IMR-90 (cell line): ENCODE measurements around the gene GNAI3.

Experiments
- CHD1 ChIP-seq: IDR thresholded peaks from 2 replicates; pipeline ENCODE4 v1.6.1; 2012; ENCODE audit warnings: low read depth, low read length, improper control_type of control experiment
- POLR2A ChIP-seq: IDR thresholded peaks from 2 replicates; pipeline ENCODE4 v1.6.1; 2012; ENCODE audit warnings: mild to moderate bottlenecking, low read depth, low read length
- RFX5 ChIP-seq: IDR thresholded peaks from 2 replicates; pipeline ENCODE4 v1.8.0; 2012; ENCODE audit warnings: low read depth, mild to moderate bottlenecking, low read length, moderate library complexity
- TF ChIP-seq, protein P1 (sequence below): conservative IDR thresholded peaks from 2 replicates; pipeline ENCODE4 v1.5.1; 2012; ENCODE audit warnings: mild to moderate bottlenecking, low read depth, low read length, improper control_type of control experiment

DNA sequence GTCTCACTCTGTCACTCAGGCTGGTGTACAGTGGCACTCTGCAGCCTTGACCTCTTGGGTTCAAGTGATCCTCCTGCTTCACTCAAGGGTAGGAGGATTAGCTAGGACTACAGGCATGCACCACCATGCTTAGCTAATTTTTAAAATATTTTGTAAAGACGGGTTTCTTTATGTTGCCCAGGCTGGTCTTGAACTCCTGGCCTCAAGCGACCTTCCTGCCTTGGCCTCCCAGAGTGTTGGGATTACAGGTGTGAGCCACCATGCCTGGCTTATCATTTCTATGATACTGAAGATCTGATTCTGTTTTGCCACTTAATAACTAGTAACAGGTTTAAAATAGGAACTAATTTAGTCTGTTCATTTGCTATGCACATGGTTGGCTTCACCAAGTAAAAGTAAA lies 33.6 kb downstream of the GNAI3 start:
- TF ChIP-seq CHD1 (no peak), RFX5 (no peak), POLR2A (no peak)
- TF ChIP-seq, protein P1, sequence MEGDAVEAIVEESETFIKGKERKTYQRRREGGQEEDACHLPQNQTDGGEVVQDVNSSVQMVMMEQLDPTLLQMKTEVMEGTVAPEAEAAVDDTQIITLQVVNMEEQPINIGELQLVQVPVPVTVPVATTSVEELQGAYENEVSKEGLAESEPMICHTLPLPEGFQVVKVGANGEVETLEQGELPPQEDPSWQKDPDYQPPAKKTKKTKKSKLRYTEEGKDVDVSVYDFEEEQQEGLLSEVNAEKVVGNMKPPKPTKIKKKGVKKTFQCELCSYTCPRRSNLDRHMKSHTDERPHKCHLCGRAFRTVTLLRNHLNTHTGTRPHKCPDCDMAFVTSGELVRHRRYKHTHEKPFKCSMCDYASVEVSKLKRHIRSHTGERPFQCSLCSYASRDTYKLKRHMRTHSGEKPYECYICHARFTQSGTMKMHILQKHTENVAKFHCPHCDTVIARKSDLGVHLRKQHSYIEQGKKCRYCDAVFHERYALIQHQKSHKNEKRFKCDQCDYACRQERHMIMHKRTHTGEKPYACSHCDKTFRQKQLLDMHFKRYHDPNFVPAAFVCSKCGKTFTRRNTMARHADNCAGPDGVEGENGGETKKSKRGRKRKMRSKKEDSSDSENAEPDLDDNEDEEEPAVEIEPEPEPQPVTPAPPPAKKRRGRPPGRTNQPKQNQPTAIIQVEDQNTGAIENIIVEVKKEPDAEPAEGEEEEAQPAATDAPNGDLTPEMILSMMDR: no peak
